Spinal cord (tissue), 10 donors: ENCODE results near the gene PCGF2. TPM values are rescaled to one million over a fixed set of nuclear protein-coding genes. Genes with fewer than 3 reads are reported as not detected.
"Not testable (repeated sequence)": the region's sequence is repeated elsewhere in the genome, so short reads cannot be mapped to it uniquely, and the experiment has no call there.

ENCODE experiments used
- DNase-seq, 6 donors: peaks; one replicate each; pipeline versions ENCODE4 v3.0.0 to v3.0.0-alpha.2; 2013 to 2015; ENCODE audit warnings: low spot score in 6 of 6, low read depth in 4 of 6
- H3K27ac ChIP-seq: one replicate; pipeline ENCODE4 v1.5.1; 2013; ENCODE audit warnings: low read depth, low read length, control low read depth
- H3K27me3 ChIP-seq: one replicate; pipeline ENCODE4 v1.6.1; 2013; ENCODE audit warnings: low read length; ENCODE audit not compliant: control insufficient read depth, insufficient read depth
- H3K36me3 ChIP-seq: one replicate; pipeline ENCODE4 v1.6.1; 2013; ENCODE audit warnings: low read length; ENCODE audit not compliant: control insufficient read depth, insufficient read depth
- H3K4me1 ChIP-seq: one replicate; pipeline ENCODE4 v1.6.1; 2013; ENCODE audit warnings: low read length; ENCODE audit not compliant: control insufficient read depth, insufficient read depth
- H3K4me3 ChIP-seq: one replicate; pipeline ENCODE4 v1.5.1; 2013; ENCODE audit warnings: low read depth, low read length, control low read depth
- H3K9me3 ChIP-seq: one replicate; pipeline ENCODE4 v1.6.1; 2013; ENCODE audit warnings: low read length; ENCODE audit not compliant: control insufficient read depth, insufficient read depth
- WGBS: methylation state at CpG from one replicate; pipeline ENCODE4 v1.1.5; 2013; ENCODE audit warnings: missing lambda C conversion rate; ENCODE audit not compliant: insufficient coverage; 5-methylcytosine and 5-hydroxymethylcytosine counted together
- long read RNA-seq, 4 donors: transcript quantifications; one replicate each; lab custom pipeline, GENCODE V29; 2026
- polyA plus RNA-seq, 2 donors: library from polyadenylated mRNA; unstranded; fragments of 120-200 nt; gene quantifications; one replicate each; pipeline ENCODE4 v1.2.1, GENCODE V29; 2013; ENCODE audit not compliant: insufficient read length in 2 of 2
- total RNA-seq, 2 donors: library from RNA; depleted of rRNA in 1 of 2; stranded (reverse); fragments of 120-200 nt in 1 of 2; fragments of >200 nt in 1 of 2; gene quantifications; one replicate each; pipeline versions ENCODE4 v1.2.3 to v1.2.4, GENCODE V29; 2013 to 2014
- donor health status: healthy.

The PCGF2 gene
- total RNA-seq: 10 to 100 TPM in 1 of 2 donors, 1 to 10 TPM in 1; 9.1 to 29.1 TPM
- polyA plus RNA-seq: 100 to 1,000 TPM in 1 of 2 donors, 10 to 100 TPM in 1; 93.1 to 110 TPM
- long read RNA-seq, donor 1, transcript PCGF2-207 (11 exons, 2,604 nt): major isoform, 5 of 396 reads
- long read RNA-seq, donor 1, partial matches to known transcripts: 205 of 396 reads
- long read RNA-seq, donor 1, other reads (novel, unspliced or antisense): 185 of 396 reads
- long read RNA-seq, donor 2, partial matches to known transcripts: 7 of 10 reads
- long read RNA-seq, donor 2, other reads (novel, unspliced or antisense): 0 of 10 reads
- long read RNA-seq, donor 3, partial matches to known transcripts: 21 of 22 reads
- long read RNA-seq, donor 3, other reads (novel, unspliced or antisense): 0 of 22 reads
- long read RNA-seq, donor 4, transcript PCGF2-207 (11 exons, 2,604 nt): major isoform, 7 of 792 reads
- long read RNA-seq, donor 4, partial matches to known transcripts: 752 of 792 reads
- long read RNA-seq, donor 4, other reads (novel, unspliced or antisense): 33 of 792 reads

DNA sequence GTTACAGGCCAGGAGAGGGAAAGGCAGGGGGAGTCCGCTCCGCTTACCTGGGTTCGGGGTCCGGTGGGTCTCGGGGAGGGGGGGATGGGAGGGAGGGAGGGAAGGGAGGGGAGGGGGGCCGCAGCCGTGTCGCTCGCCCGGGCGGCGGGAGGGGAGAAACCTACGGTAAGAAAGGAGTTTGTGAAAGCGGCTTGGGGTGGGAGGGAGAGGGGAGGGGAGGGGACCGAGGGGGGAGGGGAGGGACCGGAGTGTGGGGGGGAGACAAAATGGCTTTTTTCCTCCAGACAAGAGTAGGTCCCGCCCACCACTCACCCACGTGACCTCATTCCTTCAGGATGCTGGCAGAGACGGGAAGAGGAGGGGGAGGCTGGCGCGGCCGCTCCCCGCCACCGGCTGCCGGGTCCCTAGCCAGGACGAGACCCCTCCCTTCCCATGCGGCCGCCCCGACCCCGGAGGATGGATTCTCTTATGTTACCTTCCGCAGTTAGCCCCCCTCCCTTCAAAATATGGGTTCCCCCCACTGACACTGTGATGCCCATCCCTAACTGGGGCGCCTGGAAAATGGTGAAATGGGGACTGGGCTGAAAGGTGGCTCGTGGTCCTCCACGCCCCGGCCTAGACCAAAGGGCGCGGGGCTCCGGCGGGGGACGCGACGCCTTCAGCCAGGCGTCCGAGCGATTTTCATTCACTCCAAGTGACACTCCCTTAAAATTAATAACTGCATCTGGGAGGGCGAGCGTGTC lies at the start of gene PCGF2:
TSS of gene PCGF2 (minus strand) at position 188 of the 743 bp plus-strand sequence. CDS start 7,934 bp downstream, outside the sequence.
- peak within 1 kb of the TSS; percentile 93 for H3K27ac ChIP-seq
- under 1% methylated on average over 24 of the region's 47 CpGs for WGBS
- H3K4me3 ChIP-seq: peak within 1 kb of the TSS; percentile 98
- H3K4me1 ChIP-seq: peaks cover 74% of the 10 kb centered on the region
- H3K9me3 ChIP-seq: no peaks in the 10 kb centered on the region
- H3K27me3 ChIP-seq: no peaks in the 10 kb centered on the region
- H3K36me3 ChIP-seq: peaks cover 4% of the 10 kb centered on the region
- DNase-seq: peak in 4 of 6 donors; percentile 93 to 99 (median 98)

DNA sequence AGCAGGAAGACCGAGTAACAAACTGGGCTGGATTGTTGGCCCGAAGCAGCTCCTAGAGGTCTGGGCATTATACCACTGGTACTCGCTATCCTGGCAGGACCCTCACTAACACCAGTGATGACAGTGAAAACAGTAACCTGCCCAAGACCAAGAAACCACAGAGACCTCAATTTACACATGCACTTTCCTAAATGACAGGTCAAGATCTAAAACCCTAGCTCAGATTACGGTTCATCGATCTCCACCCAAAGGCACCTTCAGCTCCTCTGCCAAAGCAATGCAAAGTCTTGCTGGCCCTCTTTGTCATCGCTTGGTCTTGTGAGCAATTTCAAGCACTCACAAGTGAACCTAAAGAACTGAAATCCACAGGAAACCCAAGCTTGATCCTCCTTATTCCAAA lies 49.7 kb upstream of the PCGF2 start:
- Histone ChIP-seq H3K9me3 (no peaks in the 10 kb centered on the region), H3K27me3 (no peaks in the 10 kb centered on the region), H3K4me1 (peaks cover 14% of the 10 kb centered on the region), H3K4me3 (peak overlapping the region; percentile 71), H3K27ac (peak overlapping the region; percentile 78), H3K36me3 (peaks cover 23% of the 10 kb centered on the region)
- no peak for DNase-seq
- 74% methylated on average over 5 of the region's 6 CpGs for WGBS

DNA sequence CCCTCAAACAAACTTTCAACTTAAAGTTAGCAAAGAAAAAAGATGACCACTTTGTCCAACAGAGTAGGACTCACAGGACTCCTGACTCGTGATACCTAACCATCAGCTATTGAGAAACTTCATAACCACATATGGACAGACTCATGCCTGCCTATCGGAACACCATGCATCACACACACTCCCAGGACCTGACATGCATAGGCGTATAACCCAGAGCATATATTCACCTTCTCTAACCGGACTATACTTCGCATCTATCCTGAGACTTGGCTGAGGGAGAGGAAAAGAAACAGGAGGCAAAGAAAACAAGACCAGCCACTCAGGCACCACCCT lies 49.0 kb upstream of the PCGF2 start:
- H3K27ac ChIP-seq: no peak overlapping the region
- 100% methylated on average over 1 of the region's 5 CpGs for WGBS
- no peaks in the 10 kb centered on the region for H3K27me3 ChIP-seq
- peaks cover 23% of the 10 kb centered on the region for H3K36me3 ChIP-seq
- H3K4me3 ChIP-seq: no peak overlapping the region
- DNase-seq: no peak
- peaks cover 14% of the 10 kb centered on the region for H3K4me1 ChIP-seq
- no peaks in the 10 kb centered on the region for H3K9me3 ChIP-seq

DNA sequence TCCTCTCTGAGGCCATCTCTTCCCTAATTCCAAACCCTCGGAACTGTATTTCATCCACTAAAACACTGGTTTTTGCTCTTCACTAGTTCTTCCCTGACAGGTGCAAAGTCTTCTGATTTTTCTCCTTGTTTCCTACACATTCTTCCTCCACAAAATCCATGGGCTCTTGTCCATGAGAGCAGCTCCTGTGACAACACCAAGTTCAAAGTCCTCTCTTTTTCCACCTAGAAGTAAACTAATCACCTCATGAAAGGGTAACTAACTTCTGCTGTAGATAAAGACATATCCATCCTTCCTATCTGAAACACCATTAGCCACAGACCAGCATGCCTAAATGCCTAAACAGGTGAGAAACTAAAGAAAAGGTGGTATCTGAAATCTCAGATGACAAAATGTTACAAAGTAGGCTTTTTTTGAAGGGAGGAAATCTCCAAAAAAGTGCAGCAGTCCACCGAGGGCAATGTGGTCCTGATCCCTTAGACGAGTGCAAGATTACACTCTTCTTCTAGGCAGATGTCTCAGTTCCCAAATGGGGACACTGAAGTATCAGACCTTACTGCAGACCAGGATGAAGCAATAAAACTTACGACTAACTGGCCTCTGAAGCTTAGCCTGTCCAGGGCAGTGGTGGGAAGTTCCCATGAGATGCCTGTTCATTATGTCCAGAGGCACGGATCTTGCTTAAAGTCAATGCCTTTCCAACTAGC lies 48.5 kb upstream of the PCGF2 start:
- H3K4me3 ChIP-seq: no peak overlapping the region
- H3K27me3 ChIP-seq: no peaks in the 10 kb centered on the region
- H3K27ac ChIP-seq: no peak overlapping the region
- 93% methylated on average over 4 of the region's 5 CpGs for WGBS
- H3K9me3 ChIP-seq: no peaks in the 10 kb centered on the region
- H3K4me1 ChIP-seq: peaks cover 14% of the 10 kb centered on the region
- DNase-seq: no peak
- H3K36me3 ChIP-seq: peaks cover 26% of the 10 kb centered on the region

DNA sequence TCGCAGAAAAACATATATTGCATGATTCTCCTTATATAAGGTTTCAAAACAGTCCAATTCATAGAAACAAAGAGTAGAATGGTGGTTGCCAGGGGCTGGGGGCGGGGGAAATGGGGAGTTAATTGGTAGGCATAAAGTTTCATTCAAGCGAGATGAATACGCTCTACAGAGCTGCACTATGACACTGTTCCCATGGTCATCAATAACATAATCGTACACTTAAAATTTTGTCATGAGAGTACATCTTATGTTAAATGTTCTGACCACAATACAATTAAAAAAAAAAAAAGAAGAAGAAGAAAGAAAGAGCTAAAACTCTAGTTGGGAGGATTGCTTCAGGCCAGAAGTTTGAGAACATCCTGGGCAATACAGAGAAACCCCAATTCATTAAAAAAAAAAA lies 46.1 kb upstream of the PCGF2 start:
- H3K9me3 ChIP-seq: no peaks in the 10 kb centered on the region
- DNase-seq: no peak
- H3K27ac ChIP-seq: no peak overlapping the region
- WGBS: no CpG with 5 or more reads among the region's 5 CpGs
- H3K4me3 ChIP-seq: no peak overlapping the region
- no peaks in the 10 kb centered on the region for H3K27me3 ChIP-seq
- H3K4me1 ChIP-seq: peaks cover 14% of the 10 kb centered on the region
- H3K36me3 ChIP-seq: peaks cover 26% of the 10 kb centered on the region

DNA sequence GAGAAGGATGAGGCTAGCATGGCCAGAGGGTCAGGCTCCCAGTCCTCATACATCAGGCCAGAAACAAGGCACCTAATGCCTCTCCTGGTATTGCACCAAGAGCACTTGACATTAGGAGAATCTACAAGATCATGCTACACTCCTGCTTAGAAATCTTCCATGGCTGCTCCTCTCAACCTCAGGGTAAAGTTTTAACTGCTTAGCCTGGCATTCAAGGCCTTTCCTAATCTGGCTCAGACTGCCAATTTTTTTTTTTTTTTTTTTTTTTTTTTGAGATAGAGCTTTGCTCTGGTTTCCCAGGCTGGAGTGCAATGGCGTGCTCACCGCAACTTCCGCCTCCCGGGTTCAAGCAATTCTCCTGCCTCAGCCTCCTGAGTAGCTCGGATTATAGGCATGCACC lies 43.0 kb upstream of the PCGF2 start:
- peaks cover 34% of the 10 kb centered on the region for H3K36me3 ChIP-seq
- no peaks in the 10 kb centered on the region for H3K27me3 ChIP-seq
- no peaks in the 10 kb centered on the region for H3K9me3 ChIP-seq
- H3K4me1 ChIP-seq: peaks cover 3% of the 10 kb centered on the region
- H3K27ac ChIP-seq: no peak overlapping the region
- DNase-seq: no peak
- no peak overlapping the region for H3K4me3 ChIP-seq
- no CpG with 5 or more reads among the region's 5 CpGs for WGBS

DNA sequence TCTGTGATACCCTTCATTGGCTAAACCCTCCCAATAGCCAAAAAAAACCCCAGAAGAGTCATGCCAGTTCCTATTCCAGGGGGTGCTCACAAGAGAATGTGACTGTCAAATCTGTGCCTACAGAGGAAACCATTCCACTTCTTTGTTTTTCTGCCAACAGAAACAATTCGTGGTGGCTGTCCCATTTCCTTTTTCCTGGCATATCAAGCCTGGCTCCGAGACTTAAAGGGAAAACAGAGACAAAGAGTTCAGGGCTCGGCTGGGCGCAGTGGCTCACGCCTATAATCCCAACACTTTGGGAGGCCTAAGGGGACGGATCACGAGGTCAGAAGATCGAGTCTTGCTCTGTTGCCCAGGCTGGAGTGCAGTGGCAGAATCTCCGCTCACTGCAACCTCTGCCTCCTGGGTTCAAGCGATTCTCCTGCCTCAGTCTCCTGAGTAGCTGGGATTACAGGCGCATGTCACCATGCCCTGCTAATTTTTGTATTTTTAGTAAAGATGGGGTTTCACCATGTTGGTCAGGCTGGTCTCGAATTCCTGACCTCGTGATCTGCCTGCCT lies 42.1 kb upstream of the PCGF2 start:
- H3K27ac ChIP-seq, H3K27me3 ChIP-seq, H3K4me1 ChIP-seq, H3K4me3 ChIP-seq, H3K9me3 ChIP-seq, DNase-seq: not testable (repeated sequence)
- 66% methylated on average over 11 of the region's 13 CpGs for WGBS
- H3K36me3 ChIP-seq: peaks cover 36% of the 10 kb centered on the region

DNA sequence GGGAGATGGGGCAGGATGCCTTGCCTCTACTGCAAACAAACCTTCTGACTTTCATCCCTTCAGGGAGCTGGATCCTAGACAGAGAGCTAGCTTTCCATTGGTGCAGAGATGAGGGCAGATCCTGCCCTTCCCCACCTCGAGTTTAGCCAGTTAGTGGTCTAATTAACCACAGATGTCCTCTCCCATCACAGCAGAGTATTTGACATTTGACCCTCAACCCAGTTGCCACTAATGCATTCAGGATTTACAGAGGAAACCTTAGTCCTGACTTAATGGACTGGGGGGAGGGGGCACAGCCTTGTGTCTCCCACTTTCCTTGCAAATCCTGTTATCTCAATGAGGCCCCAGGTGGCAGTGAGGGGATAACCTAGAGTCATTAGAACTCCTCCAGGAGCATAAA lies 41.0 kb upstream of the PCGF2 start:
- Histone ChIP-seq H3K27me3 (no peaks in the 10 kb centered on the region), H3K9me3 (no peaks in the 10 kb centered on the region), H3K4me1 (peaks cover 3% of the 10 kb centered on the region), H3K36me3 (peaks cover 45% of the 10 kb centered on the region), H3K27ac (no peak overlapping the region), H3K4me3 (no peak overlapping the region)
- WGBS: 40% methylated on average over 1 of the region's 1 CpG
- DNase-seq: no peak

DNA sequence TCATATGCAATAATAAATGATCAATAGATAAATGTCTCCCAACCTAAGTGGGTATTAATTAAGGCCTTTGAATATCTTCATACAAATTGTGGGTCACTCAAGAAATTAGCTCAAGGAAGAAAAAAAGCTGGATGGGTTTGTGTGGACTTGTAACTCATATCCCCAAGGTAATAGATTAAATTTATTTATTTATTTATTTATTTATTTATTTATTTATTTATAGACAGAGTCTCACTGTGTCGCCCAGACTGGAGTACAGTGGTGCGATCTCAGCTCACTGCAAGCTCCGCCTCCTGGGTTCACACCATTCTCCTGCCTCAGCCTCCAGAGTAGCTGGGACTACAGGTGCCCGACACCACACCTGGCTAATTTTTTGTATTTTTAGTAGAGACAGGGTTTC lies 39.9 kb upstream of the PCGF2 start:
- H3K36me3 ChIP-seq: peaks cover 53% of the 10 kb centered on the region
- not testable (repeated sequence) for H3K4me3 ChIP-seq, DNase-seq, H3K27ac ChIP-seq, H3K9me3 ChIP-seq, H3K27me3 ChIP-seq, H3K4me1 ChIP-seq
- 100% methylated on average over 1 of the region's 4 CpGs for WGBS
